Measurements from ENCODE around the gene WIPF2.
A peak's percentile ranks its signal among the peaks of the same experiment; 100 is the strongest.

The WIPF2 gene

GRCh38 chr17:40287494-40288369 lies 68.6 kb downstream of the WIPF2 start, which contains the start of gene CDC6:
CDC6 (plus strand) TSS chr17:40287879; CDS start chr17:40289421, 1,542 bp downstream.
- peak within 1 kb of the TSS; percentile 66 for H3K4me2 ChIP-seq (ENCODE audit: low read depth, low read length, poor library complexity, severe bottlenecking)
- H3K36me3 ChIP-seq (ENCODE audit: low read length): peaks cover 15% of the 10 kb centered on the region; the same call in 1 of the 2 replicates
- H3F3A ChIP-seq (ENCODE audit: insufficient read depth): peaks cover 4% of the 10 kb centered on the region
- no peaks in the 10 kb centered on the region for H3K27me3 ChIP-seq (ENCODE audit: low read length)
- peaks cover 38% of the 10 kb centered on the region for H3K79me2 ChIP-seq (ENCODE audit: insufficient read depth, low read length)
- peak within 1 kb of the TSS; percentile 97 for H3K9ac ChIP-seq (ENCODE audit: low read length)
- TF ChIP-seq CTCF (IDR thresholded peaks at IDR 0.05; ENCODE audit: insufficient read depth, low read length, poor library complexity, severe bottlenecking): no peak
- TF ChIP-seq EZH2phosphoT487 (conservative IDR thresholded peaks at IDR 0.05; ENCODE audit: low read length): no peak
- H3K9me3 ChIP-seq (ENCODE audit: insufficient read depth, low read length): no peaks in the 10 kb centered on the region
- H2AFZ ChIP-seq (ENCODE audit: low read depth, low read length, severe bottlenecking): peak within 1 kb of the TSS; percentile 65
- H3K27ac ChIP-seq (ENCODE audit: low read depth, low read length): peak within 1 kb of the TSS; percentile 88
- H3K9me2 ChIP-seq (replicated peaks; ENCODE audit: insufficient read depth, low read length): no peaks in the 10 kb centered on the region
- H3K4me3 ChIP-seq (ENCODE audit: insufficient read depth, low read length, poor library complexity, severe bottlenecking): peak within 1 kb of the TSS; percentile 99
- peaks cover 11% of the 10 kb centered on the region; the same call in 1 of the 2 replicates for H4K20me1 ChIP-seq (ENCODE audit: low read depth, low read length)

GRCh38 chr17:40290629-40291280 lies 71.7 kb downstream of the WIPF2 start:
- Histone ChIP-seq H2AFZ (ENCODE audit: low read depth, low read length, severe bottlenecking) (no peak overlapping the region), H4K20me1 (ENCODE audit: low read depth, low read length) (peaks cover 11% of the 10 kb centered on the region; the same call in 1 of the 2 replicates), H3K4me2 (ENCODE audit: low read depth, low read length, poor library complexity, severe bottlenecking) (no peak overlapping the region), H3K4me3 (ENCODE audit: insufficient read depth, low read length, poor library complexity, severe bottlenecking) (no peak overlapping the region), H3K9ac (ENCODE audit: low read length) (no peak overlapping the region), H3K27ac (ENCODE audit: low read depth, low read length) (no peak overlapping the region), H3K36me3 (ENCODE audit: low read length) (peaks cover 39% of the 10 kb centered on the region), H3K9me3 (ENCODE audit: insufficient read depth, low read length) (no peaks in the 10 kb centered on the region), H3K79me2 (ENCODE audit: insufficient read depth, low read length) (peaks cover 39% of the 10 kb centered on the region), H3K9me2 (replicated peaks; ENCODE audit: insufficient read depth, low read length) (no peaks in the 10 kb centered on the region), H3F3A (ENCODE audit: insufficient read depth) (peaks cover 8% of the 10 kb centered on the region), H3K27me3 (ENCODE audit: low read length) (no peaks in the 10 kb centered on the region)
- TF ChIP-seq EZH2phosphoT487 (conservative IDR thresholded peaks at IDR 0.05; ENCODE audit: low read length) (no peak), CTCF (IDR thresholded peaks at IDR 0.05; ENCODE audit: insufficient read depth, low read length, poor library complexity, severe bottlenecking) (peak; percentile 45)

GRCh38 chr17:40291281-40291664 lies 72.2 kb downstream of the WIPF2 start:
- Histone ChIP-seq H3K9ac (ENCODE audit: low read length) (no peak overlapping the region), H3K27ac (ENCODE audit: low read depth, low read length) (no peak overlapping the region), H2AFZ (ENCODE audit: low read depth, low read length, severe bottlenecking) (no peak overlapping the region), H4K20me1 (ENCODE audit: low read depth, low read length) (peaks cover 11% of the 10 kb centered on the region; the same call in 1 of the 2 replicates), H3K4me2 (ENCODE audit: low read depth, low read length, poor library complexity, severe bottlenecking) (no peak overlapping the region), H3K79me2 (ENCODE audit: insufficient read depth, low read length) (peaks cover 41% of the 10 kb centered on the region), H3K9me2 (replicated peaks; ENCODE audit: insufficient read depth, low read length) (no peaks in the 10 kb centered on the region), H3F3A (ENCODE audit: insufficient read depth) (peaks cover 9% of the 10 kb centered on the region), H3K9me3 (ENCODE audit: insufficient read depth, low read length) (no peaks in the 10 kb centered on the region), H3K4me3 (ENCODE audit: insufficient read depth, low read length, poor library complexity, severe bottlenecking) (no peak overlapping the region), H3K36me3 (ENCODE audit: low read length) (peaks cover 44% of the 10 kb centered on the region), H3K27me3 (ENCODE audit: low read length) (no peaks in the 10 kb centered on the region)
- TF ChIP-seq EZH2phosphoT487 (conservative IDR thresholded peaks at IDR 0.05; ENCODE audit: low read length) (no peak), CTCF (IDR thresholded peaks at IDR 0.05; ENCODE audit: insufficient read depth, low read length, poor library complexity, severe bottlenecking) (no peak)
